WI38 (cell line): Measurements from ENCODE around the gene RNFT2.

Experiments used
- H3K4me3 ChIP-seq: 2 replicates; pipeline ENCODE4 v1.5.1; 2011; ENCODE audit warnings: low read depth, mild to moderate bottlenecking, control low read depth, low read length
- TF ChIP-seq, protein P1 (sequence below): IDR thresholded peaks from 2 replicates; pipeline ENCODE4 v1.5.1; 2012; ENCODE audit warnings: low read depth, mild to moderate bottlenecking, control low read depth, low read length

The RNFT2 gene

DNA sequence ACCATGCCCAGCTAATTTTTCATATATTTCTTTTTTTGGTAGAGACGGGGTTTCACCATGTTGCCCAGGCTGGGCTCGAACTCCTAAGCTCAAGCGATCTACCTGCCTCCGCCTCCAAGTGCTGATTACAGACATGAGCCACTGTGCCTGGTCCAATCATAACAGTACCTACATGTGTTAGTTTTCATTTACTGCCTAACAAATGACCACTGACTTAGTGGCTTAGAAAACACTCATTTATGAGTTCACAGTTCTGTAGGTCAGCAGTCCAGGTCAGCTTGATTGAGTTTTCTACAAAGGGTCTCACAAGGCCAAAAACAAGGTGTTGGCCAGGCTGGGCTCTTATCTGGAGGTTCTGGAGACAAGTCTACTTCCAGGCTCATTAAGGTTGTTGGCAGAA is 60.6 kb downstream of the RNFT2 start:
- TF ChIP-seq, protein P1, sequence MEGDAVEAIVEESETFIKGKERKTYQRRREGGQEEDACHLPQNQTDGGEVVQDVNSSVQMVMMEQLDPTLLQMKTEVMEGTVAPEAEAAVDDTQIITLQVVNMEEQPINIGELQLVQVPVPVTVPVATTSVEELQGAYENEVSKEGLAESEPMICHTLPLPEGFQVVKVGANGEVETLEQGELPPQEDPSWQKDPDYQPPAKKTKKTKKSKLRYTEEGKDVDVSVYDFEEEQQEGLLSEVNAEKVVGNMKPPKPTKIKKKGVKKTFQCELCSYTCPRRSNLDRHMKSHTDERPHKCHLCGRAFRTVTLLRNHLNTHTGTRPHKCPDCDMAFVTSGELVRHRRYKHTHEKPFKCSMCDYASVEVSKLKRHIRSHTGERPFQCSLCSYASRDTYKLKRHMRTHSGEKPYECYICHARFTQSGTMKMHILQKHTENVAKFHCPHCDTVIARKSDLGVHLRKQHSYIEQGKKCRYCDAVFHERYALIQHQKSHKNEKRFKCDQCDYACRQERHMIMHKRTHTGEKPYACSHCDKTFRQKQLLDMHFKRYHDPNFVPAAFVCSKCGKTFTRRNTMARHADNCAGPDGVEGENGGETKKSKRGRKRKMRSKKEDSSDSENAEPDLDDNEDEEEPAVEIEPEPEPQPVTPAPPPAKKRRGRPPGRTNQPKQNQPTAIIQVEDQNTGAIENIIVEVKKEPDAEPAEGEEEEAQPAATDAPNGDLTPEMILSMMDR = no peak
- H3K4me3 ChIP-seq = no peak overlapping the region

DNA sequence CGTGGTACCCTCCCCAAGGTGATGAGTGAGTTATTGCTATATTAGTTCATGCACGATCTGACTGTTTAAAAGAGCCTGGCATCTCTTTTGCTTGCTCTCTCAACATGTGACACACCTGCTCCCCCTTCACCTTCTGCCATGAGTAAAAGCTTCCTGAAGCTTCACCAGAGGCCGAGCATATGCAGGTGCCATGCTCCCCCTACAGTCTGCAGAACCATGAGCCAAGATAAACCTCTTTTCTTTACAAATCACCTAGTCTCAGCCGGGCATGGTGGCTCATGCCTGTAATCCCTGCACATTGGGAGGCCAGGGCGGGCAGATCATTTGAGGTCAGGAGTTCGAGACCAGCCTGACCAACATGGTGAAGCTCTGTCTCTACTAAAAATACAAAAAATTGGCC is 61.8 kb downstream of the RNFT2 start:
- no peak overlapping the region for H3K4me3 ChIP-seq
- TF ChIP-seq, protein P1 = no peak

DNA sequence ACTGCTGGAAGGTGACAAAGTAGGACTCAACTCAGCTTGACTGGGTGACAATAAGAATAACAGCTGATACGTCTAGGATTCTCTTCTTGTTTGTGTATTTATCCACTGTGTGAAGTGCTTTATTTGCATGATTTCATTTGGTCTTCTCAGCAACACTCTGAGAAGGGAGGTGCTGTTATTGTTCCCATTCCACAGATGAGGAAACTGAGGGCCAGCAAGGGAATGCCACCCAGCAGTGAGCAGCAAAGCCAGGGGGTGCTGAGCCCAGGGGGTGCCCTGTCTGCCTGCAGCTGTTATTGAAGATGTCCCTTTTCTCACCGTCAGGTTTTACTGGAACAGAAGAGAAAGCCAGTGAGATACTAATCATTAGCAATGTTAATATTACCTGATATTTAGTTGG is 62.8 kb downstream of the RNFT2 start:
- H3K4me3 ChIP-seq = no peak overlapping the region
- TF ChIP-seq, protein P1 = no peak

DNA sequence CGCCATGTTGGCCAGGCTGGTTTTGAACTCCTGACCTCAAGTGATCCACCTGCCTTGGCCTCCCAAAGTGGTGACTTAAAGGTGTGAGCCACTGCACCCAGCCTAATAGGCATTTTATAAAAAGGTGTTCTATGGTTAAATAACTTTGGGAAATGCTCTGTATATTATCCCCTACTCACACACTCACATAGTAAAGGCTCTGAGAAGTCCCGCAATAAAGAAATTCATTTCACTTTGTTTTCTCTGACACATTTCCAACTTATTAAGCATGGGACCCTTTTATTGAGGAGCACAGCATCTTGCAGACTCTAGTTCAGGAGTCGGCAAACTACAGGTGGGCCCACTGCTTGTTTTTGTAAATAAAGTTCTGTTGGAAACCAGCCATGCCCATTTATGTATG is 63.9 kb downstream of the RNFT2 start:
- TF ChIP-seq, protein P1 = no peak
- H3K4me3 ChIP-seq = no peak overlapping the region

DNA sequence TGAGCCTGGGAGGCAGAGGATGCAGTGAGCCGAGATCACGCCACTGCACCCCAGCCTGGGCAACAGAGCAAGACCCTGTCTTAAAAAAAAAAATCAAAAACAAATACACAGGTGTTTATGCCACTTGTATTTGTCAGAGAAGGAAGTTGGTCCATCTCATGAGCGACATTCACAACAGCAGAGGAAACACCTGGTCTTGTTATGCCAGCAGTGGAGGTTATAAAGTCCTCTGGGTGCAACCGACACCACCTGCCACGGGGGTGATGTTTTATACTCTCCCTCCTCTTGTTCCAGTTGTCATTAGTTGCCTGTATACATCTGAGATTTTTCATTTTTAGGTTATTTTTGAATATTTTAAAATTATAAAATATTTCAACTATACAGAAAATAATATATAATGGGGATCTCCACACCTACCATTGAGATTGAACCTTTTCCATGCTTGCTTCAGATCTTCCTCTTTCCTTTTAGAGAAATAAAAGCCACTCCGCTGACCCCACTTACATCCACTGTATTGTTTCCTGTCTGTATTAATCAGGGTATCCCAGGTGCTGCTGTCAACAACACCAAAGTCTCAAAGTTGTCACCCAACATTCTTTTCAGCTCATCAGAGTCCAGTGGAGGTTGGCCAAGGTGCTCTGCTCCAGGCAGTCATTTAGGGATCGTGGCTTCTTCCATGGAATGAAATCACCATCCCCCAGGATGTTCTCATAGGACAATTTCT is 65.1 kb downstream of the RNFT2 start:
- TF ChIP-seq, protein P1 = no peak
- H3K4me3 ChIP-seq = no peak overlapping the region

DNA sequence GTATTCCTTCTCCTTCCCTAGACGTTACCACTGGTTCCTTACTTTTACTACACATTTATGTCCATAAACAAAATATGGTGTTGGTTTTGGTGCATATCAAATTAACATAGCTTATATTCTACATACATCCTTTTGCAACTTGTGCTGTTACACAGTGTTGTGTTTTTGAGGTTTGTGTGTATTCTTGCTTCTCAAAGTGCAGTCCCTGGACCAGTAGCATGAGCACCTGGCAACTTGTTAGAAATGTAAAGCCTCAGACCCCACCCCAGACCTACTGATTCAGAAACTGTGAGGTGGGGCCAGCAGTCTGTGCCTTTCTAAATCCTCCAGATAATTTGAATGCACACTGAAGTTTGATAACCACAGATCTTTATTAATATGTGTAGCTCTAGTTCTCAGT is 65.9 kb downstream of the RNFT2 start:
- no peak overlapping the region for H3K4me3 ChIP-seq
- TF ChIP-seq, protein P1 = no peak

DNA sequence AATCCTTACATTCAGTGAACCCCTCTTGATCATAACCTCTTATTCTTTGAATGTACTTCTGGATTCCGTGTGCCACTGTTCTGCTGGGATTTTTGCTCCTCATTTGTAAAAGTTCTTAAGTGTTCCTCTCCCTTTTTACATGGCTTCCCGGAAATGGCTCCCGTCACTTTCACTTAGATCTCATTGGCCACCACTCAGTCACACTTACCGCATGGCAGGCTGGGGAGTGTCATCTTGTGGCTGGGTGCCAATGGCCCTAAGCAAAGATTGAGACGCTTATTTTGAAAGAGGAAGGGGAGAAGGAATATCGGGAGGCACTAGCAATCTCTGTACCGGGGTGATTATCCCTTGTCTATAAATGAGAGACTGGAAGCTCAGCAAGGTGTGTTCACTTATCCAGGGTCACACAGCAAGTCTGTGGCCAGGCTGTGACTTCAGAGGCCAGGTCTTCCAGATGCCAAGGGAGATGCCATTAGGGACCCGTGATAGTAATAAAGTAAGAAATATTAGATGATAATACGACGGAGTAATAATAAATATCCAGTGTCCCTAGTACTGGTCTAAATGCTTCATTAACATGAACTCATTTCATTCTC is 68.8 kb downstream of the RNFT2 start:
- no peak overlapping the region for H3K4me3 ChIP-seq
- TF ChIP-seq, protein P1 = no peak
